GM19468 (cell line): ENCODE measurements around the gene PCBP1.
"Not testable (repeated sequence)": the region's sequence is repeated elsewhere in the genome, so short reads cannot be mapped to it uniquely, and the experiment has no call there.

ENCODE experiments used
- ATAC-seq: cut with Tn5 transposase; IDR thresholded peaks from one replicate; pipeline ENCODE4 v1.9.1; 2021; ENCODE audit warnings: mild to moderate bottlenecking, moderate library complexity, moderate number of reproducible peaks; ENCODE audit not compliant: unreplicated experiment; ENCODE audit errors: extremely low read depth

PCBP1 gene

GRCh38 chr2:70121627-70122372 lies 34.5 kb downstream of the PCBP1 start:
- ATAC-seq: no peak

DNA sequence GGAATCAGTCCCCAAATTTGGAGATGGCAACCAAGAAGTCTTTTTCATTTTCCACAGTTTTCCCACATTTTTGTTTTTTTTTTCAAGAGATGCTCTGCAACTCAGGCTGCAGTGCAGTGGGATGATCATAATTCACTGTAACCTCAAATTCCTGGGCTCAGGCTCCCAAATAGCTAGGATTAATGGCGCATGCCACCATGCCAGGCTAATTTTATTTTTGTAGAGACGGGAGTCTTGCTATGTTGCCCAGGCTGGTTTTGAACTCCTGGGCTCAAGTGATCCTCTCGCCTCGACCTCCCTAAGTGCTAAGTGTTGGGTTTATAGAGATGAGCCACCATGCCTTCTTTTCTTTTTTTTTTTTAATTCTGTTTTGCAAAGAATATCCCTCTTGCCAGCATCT lies 35.2 kb downstream of the PCBP1 start:
- no peak for ATAC-seq

GRCh38 chr2:70123051-70123828 lies 36.0 kb downstream of the PCBP1 start:
- no peak for ATAC-seq

DNA sequence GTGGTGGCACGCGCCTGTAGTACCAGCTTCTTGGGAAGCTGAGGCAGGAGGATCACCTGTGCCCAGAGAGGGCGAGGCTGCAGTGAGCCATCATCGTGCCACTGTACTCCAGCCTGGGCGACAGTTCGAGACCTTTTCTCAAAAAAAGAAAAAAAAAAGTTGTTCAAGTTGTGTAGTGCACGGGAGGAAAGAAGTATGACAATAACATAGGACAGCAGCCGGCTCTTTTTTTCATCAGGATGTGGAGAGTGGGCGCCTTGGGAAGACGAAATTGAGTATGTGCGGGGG lies 36.5 kb downstream of the PCBP1 start:
- ATAC-seq: no peak

GRCh38 chr2:70124983-70125480 lies 37.8 kb downstream of the PCBP1 start:
- ATAC-seq: no peak

DNA sequence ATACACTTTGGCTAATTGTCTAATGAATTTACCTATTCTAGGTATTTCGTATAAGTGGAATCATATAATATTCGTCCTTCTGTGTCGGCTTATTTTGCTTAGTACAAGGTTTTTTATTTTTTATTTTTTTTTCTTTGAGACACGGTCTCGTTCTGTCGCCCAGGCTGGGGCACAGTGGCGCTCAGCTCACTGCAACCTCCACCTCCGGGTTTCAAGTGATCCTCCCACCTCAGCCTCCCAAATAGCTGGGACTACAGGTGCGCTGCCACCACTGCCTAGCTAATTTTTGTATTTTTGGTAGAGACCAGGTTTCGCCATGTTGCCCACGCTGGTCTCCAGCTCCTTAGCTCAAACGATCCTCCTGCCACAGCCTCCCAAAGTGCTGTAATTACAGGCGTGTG lies 38.2 kb downstream of the PCBP1 start:
- no peak for ATAC-seq

GRCh38 chr2:70126413-70126812 lies 39.1 kb downstream of the PCBP1 start:
- no peak for ATAC-seq

GRCh38 chr2:70128005-70128404 lies 40.7 kb downstream of the PCBP1 start:
- ATAC-seq: no peak

- ATAC-seq: not testable (repeated sequence)
These were observed 44.3 kb downstream of the PCBP1 start for GRCh38 chr2:70131344-70132143.

DNA sequence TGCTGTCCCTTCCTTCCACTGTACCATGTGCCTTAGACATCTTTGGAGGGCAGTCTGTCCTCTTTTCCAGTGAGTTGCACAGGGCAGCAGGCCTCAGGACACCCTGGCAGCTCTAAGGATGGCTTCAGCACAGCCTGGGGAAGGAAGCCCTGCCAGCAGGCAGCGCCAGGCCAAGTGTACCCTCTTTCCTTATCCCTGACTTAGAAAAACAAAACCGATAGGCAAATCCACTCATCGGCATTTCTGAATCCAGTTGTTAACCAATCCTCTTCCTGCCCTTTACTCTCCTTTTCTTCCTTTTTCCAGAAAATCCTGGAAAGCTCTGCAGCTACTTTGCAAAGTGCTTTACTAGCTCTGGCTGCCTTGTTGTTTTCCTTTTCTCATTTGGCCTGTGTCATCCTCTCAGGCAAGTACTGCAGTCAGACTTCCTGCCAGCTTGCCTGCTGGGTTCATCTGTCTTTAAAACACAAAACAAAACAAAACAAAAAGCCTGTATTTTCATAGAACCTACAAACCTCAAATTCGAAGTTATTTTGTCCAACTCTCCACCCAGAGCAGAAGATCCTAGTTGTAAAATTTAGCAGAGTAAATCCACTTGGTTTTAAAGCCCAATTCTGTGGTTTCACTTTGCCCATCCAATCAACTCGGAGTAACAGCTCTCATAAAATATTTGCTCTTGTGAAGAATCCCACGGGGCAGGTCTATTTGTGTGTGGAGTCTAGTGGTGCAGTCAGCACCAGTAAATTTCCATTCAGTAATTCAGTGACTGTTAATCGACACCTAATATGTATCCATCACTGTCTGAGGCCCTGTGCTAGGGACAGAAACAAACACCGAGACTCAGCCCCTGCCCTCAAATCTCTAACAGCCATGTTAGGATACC lies 45.2 kb downstream of the PCBP1 start:
- no peak for ATAC-seq

DNA sequence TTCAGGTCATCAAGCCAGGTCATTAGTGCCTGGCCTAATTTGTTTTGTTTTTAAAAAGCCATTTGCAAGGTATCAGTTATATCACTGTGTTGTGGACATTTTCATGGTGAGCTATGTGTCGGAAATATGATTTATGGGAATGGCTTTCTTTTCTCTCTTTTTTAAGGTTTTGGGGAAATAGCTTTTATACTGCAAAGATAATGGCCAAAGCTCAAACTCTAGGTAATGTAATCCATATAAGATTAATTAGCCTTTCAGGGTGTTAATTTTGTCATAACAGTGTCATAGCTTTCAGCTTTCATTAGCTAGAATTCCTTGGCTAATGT lies 45.8 kb downstream of the PCBP1 start:
- no peak for ATAC-seq

GRCh38 chr2:70133491-70134322 lies 46.4 kb downstream of the PCBP1 start:
- ATAC-seq: no peak

- not testable (repeated sequence) for ATAC-seq
These were observed 47.2 kb downstream of the PCBP1 start for GRCh38 chr2:70134323-70134983.
